GM19438 (cell line): ENCODE results near the gene CR1L.
"Not testable (repeated sequence)": the region's sequence is repeated elsewhere in the genome, so short reads cannot be mapped to it uniquely, and the experiment has no call there.

Source experiments
- ATAC-seq: cut with Tn5 transposase; IDR thresholded peaks from one replicate; pipeline ENCODE4 v1.9.1; 2021; ENCODE audit warnings: low read depth; ENCODE audit not compliant: unreplicated experiment

Gene CR1L

DNA sequence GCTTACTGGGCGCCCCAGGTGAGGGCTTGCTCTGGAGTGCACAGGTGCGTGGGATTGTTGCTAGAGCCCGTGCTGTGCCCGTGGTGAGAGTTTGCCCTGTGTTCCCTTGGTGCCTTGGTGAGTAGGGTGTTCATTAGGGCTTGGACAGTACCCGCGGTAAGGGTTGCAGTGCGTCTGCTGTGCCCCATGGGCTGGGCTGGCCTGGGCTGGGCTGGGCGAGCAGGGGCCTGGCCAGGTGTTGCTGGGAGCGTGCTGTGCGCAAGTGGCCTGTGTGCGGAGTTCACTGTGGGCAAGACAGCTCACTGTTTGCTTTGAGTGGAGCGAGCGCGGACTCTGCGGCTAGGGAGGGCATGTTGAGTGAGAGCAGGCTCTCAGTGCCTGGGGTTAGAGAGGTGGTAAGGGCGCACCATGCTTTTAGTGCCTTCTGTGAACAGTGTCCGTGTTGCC lies 725 bp downstream of the CR1L start:
- no peak for ATAC-seq

DNA sequence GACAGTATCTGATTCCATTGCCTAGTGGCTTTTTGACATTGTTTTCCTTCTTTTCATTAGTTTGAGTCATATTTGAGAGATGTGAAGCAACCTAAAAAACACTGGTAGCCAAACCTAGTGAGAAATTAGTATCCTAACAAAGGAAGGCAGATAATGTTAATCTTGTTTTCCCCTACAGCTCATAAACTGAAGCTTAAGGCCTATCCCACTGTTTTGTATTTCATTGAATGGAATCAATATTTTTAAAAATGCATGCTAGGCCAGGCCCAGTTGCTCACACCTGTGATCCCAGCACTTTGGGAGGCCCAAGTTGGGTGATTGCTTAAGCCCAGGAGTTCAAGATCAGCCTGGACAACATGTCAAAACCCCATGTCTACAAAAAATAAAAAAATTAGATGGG lies 1.2 kb downstream of the CR1L start:
- no peak for ATAC-seq

DNA sequence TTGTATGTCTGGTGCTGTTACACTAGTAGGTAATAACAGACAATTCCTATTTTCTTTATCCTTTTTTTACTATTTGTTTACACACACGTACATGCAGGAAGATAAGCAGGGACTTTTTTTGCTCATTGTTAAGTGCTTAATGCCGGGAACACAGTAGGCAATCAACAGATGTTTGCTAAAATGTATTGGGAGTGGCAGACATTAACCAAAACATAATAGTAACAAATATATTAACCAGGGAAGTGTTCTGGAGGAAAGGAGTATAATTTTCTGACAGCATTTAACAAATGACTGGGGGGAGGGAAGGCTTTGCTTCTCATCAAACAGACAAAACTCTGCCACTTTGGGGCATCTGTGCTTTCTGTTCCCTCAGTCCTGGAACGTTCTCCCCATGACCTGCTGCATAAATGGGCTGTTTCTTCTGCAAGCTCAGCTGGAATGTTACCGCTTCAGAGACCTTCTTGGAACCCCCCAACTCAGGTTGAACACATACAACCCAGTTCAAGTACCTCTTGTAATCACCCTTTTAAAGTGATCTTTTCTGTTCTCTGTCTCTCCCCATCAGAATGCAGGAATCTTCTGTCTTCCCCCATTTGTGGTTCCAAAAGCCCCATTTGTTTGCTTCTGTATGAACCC lies 2.1 kb downstream of the CR1L start:
- ATAC-seq, result no peak

DNA sequence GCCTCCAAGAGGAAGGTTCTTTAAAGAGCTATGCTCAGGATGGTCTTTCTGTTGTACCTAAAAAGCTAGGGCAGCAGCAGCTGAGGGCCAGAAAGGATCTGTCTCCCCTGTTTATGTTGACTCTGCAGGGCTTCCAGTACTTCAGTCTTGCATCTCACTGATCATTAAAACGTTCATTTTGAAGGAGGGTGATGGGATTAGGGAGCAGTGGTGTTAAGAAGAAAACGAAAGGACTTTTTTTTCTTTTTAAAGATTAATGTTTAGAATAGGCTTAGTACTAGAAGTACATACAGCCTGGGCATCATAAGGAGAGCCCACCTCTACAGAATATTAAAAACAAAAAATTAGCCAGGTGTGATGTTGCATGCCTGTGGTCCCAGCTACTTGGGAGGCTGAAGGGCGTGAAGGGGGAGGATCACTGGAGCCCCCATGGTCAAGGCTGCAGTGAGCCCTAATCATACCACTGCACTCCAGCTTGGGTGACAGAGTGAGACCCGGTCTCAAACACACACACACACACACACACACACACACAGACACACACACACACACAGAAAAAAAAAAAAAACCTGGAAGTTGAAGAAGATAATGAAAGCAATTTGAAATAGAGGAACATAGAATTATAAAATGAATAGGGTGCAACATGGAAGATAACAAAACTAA lies 2.9 kb downstream of the CR1L start:
- no peak for ATAC-seq

DNA sequence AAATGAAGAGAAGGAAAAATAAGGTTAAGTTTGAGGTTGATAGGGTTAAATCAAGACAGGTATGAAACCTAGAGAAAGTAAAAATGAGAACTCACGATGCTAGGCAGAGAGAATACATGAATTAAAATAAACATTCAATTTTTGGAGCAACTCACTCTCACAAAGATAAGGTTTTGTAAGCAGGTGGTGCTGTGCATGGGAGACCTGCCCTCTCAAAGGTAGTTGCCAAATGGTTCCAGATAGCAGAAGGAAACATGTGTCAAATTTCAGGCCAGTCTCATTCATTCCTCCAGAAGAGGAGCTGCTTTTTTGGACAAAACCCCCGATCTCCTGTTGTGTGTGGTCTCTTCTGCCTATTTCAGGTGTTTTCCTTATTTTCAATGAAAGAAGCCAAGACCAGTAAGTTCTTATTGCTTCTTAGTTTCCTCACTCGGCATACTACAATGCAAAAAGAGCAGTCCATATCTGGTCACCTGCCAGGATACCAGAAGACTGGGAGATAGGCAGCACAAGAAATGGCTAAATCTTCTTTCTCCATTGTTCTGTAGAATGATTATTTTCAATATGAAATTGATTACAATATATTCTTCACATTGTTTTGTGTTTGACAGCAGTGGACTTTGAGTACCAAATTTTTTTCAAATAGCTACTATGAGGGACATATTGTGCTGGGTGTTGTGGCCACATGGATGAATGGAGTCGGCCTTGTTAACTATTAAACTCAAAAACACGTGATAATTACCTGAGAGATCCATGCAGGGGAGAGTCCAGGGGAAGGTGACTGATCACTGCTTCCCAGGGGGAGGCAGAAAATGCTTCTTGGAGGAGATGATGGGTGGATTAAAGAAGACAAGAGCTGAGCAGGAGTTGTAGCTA lies 3.6 kb downstream of the CR1L start:
- ATAC-seq, result no peak

DNA sequence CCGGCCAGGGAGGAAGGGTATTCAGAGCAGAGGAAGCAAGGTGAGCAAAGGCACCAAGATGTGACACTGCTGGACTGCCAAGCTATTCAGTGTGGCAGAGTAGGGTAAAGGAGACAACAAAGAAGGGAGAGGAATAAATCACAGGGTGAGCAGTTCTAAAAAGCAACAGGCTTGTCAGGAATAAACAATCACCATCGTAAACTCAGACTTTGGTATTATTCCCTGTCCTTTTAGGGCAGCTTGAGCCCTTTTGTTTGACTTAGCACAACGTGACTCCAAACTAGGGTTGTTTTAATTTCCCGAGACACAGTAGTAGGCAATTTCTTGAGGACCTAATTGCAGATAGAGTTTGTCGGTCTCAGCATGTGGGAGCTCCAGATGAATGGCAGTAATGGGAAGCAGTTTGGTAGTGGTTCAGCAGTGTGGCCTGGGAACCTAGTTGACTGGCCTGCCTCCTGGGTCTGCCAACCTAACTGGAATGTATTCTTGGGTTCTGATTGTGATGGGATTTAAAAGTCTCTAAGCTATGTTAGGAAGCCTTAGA lies 4.3 kb downstream of the CR1L start:
- no peak for ATAC-seq

DNA sequence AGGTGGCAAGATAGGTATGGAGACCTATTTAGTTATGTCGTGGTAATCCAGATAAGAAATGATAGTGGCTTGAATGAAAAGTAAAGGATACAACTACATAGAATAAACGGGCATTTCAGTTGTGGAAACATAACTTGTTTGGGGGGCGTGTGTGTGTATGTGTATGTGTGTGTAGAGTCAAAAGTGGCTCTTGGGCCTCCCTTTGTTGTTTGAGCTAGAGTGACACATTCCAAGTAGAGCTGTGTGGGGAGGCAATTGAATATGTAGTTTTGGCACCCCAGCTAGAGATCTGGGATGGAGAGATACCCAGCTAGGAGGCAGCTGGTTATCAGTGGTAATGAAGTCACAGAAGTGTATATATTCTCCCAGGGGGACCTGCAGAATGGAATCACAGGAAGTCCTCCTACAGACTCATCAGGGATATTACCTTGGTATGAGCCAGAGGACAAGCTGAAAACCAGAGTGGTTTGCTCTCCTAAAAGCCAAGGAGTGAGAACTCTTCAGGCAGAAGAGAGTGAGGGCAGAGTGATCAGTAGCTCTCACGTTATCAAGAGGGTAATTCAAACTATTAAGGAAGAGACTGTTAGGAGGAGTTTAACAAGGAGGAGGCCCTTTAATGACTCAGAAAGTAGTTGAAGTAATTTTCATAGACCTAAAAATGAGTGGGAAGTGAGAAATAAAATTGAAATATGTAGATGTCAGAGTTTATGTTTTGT lies 5.1 kb downstream of the CR1L start:
- ATAC-seq, result no peak

DNA sequence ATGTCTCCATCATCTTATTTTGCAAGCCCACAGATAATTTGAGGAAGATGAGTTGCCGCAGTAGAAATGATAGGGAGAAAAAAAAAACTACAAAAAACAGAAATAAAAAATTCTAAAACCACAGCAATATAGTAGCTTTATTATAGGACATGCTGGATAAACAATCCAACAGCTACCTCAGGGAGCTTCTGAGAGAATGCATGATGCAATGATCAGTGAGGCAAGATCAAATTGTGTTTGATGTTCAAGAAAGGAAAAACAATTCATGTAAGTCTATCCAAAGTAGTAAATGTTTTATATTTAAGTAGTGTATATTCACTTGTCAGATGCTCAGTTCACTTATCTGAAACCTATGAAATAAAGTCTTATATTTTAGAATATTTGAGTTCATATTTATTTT lies 6.7 kb downstream of the CR1L start:
- no peak for ATAC-seq

DNA sequence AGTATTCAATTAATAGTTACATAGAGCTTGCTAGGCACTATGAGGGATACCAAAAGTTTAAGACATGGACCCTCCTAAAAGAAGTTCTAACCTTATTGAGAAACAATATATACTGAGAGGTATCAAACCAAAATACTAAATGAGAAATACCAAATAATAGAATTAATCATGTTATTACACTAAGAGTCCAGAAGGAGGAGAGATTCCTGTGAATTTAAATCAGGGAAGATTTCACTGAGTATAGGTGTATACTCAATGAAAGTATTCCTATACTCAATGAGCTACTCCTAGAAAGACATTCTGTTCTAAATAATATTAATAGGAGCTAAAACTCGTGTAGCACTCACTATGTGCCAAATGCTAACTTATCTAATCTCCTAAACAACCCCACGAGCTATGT lies 9.4 kb downstream of the CR1L start:
- ATAC-seq, result no peak

DNA sequence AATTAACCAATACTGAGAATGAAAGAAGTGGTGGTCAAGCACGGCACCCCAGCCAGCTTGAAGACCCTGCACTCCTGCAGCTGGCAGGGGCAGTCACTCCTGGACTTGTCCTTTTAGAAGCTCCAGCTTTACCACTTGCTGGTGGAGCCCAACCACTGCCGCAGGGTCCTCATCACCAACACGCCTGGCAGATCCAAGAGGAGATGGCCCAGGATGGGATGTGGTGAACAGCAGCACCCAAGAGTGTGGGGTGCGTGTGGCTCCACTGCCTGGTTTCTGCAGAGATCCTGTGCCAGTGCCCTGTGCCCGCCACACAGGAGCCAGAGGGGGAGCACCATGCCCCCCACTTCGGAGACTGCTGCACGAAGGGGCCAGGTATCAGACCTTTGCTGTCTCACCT lies 13.5 kb downstream of the CR1L start:
- ATAC-seq, result no peak

DNA sequence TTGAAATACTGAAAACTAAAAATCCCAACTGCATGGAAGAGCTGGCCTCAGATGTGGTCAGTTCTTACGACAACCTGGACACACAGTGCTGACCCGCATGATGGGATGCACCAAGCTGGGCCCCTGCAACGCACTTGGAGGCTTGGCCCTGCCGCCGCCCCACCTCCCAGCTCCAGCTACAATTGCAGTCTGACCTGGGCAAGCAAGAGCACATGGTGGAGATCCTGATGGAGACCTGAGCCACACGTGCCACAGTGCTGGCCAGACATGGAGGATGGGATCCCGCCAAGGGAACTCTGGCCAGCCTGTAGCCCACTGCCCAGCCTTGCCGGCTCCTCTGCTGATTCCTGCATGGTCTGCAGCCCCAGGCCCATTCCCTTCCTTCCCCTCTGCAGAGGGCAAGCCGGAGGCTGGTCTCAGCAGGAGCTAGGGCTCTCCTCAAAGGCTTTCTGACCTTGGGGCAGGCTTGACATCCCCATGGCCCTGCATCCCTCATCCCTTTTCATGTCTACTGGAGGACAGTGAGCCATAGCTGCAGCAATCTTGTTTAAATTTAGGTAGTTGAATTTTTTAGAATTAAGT lies 14.1 kb downstream of the CR1L start:
- no peak for ATAC-seq

DNA sequence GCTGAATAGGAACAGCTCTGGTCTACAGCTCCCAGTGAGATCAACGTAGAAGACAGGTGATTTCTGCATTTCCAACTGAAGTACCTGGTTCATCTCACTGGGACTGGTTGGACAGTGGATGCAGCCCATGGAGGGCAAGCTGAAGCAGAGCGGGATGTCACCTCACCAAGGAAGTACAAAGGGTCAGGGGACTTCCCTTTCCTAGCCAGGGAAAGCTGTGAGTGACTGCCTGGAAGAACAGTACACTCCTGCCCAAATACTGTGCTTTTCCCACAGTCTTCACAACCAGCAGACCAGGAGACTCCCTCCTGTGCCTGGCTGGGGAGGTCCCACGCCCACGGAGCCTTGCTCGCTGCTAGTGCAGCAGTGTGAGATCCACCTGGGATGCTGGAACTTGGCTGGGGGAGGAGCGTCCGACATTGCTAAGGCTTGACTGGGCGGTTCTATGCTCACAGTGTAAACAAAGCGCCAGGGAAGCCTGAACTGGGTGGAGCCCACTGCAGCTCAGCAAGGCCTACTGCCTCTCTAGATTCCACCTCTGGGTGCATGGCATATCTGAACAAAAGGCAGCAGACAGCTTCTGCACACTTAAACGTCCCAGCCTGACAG lies 14.7 kb downstream of the CR1L start:
- no peak for ATAC-seq

DNA sequence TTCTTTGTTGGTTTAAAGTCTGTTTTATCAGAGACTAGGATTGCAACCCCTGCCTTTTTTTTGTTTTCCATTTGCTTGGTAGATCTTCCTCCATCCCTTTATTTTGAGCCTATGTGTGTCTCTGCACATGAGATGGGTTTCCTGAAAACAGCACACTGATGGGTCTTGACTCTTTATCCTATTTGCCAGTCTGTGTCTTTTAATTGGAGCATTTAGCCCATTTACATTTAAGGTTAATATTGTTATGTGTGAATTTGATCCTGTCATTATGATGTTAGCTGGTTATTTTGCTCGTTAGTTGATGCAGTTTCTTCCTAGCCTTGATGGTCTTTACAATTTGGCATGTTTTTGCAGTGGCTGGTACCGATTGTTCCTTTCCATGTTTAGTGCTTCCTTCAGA lies 16.5 kb downstream of the CR1L start:
- ATAC-seq, result not testable (repeated sequence)

DNA sequence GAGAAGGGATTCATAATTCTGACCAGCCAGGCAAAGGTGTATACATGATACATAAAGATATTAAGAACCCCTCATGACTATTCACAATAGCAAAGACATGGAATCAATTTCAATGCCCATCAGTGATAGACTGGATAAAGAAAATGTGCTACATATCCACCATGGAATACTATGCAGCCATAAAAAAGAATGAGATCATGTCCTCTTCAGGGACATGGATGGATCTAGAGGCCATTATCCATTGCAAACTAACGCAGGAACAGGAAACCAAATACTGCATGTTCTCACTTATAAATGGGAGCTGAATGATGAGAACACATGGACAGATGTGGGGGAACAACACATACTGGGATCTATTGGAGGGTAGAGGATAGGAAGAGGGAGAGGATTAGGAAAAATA lies 21.4 kb downstream of the CR1L start:
- no peak for ATAC-seq

DNA sequence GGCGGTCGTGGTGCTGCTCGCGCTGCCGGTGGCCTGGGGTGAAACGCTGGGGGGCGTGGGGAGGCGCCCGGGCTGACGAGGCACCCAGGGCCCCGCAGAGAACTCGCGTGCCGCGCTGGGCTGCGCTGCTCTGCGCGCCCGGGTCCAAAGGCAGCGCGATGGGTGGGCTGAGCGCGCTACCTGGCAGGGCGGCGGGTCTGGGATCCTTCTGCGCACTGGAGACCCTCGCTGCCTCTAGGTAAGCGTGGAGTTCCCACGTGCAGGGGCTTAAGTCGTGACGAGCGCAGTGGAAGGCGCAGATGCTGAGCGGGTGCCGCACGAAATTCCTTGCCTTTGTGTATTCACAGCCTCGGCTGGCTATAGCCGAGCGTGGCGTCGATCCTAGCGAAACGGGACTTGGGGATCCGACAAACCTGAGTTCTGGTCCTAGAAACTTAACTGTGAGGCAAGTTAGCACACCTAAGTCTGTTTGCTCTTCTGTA lies 24.6 kb downstream of the CR1L start:
- no peak for ATAC-seq

DNA sequence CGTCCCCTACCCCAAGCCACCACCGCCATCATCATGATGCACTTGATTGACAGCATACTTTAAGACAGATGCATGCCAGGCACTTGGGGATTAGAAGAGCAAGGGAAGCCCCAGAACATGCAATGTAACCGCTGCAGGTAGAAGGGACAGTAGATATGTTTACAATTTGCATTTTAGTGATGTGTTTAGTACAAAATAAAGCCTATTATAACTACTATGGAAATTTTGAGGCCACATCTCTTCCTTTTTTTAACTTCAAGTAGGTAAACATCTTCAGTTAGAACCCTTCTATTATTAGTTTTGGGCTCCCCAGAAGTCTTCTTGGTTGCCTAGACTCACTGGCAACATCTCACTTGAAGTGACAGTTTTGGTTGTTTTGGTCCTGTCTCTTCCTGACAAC lies 25.3 kb downstream of the CR1L start:
- ATAC-seq, result peak; percentile 47

DNA sequence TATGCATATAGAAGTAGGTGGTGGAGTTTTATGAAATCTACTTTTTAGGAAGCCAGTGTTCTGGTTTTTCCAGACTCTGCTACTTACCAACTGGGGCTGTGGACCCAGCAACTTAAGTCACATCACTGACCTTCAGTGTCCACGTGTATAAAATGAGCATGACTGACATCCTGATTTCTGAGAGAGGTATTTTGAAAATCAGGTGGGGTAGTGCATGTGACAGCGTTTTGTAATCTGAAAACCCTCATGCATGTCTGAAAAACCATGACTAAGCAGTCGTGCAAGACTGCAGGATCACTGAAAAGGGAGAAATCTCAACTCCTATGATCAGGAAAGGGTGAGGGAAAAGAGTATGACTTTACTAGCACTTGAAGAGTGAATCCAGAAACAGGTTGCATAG lies 26.1 kb downstream of the CR1L start:
- no peak for ATAC-seq

DNA sequence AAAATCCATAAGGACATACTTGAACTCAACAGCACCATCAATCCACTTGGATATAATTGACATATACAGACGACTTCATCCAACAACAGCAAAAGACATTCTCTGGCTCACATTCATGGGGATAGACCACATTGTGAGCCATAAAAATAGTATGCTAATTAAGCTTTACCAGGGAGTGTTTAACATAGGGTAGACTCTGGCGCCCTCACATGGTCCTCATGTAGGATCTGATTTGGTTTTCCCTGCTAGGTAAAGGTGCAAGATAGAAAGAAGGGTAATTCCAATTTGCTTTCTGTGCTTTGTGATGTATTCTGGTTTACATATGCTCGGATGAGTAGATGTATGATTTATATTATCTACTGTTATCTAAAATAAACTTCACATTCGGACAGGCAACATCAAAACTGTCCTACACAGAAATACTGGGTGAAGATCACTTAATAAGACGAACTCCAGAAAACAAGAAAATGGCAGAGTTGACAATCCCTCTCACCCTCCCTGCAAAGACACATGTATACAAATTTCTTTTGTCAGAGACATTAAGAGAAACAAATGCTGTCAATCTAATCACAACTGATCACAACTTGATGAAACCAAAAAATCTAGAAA lies 27.7 kb downstream of the CR1L start:
- ATAC-seq, result no peak

DNA sequence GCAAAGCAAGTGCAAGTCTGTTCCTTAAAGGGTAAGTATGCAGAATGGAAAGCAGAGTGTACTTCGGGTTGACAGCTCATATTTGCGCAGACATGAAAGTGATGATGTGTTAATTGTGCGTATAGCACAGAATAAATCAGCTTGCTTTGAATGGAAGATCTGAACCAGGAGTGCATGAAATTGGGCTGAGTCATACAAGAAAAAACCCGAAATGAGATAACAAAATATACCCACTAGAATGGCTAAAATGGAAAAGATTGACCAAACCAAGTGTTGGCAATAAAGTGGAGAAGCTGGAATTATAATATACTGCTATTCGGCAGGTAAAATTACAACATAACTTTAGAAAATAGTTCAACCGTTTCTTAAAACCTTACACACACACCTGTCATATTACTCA lies 28.5 kb downstream of the CR1L start:
- ATAC-seq, result no peak
